Coronary artery (tissue), 2 donors: ENCODE data around the gene EN2.

Experiments used
- DNase-seq: peaks from one replicate; pipeline ENCODE4 v3.0.0-alpha.2; 2017; ENCODE audit warnings: low spot score
- H3K27ac ChIP-seq, 2 donors: fragments of 200-600 bp; sonication (generic); one replicate each; pipeline ENCODE4 v1.5.1; 2016 to 2019
- H3K4me3 ChIP-seq: fragments of 200-600 bp; sonication (generic); 2 replicates; pipeline ENCODE4 v1.5.1; 2016; ENCODE audit warnings: mild to moderate bottlenecking, moderate library complexity
- TF ChIP-seq, protein P1 (sequence below): fragments of 200-600 bp; sonication (generic); IDR thresholded peaks from one replicate; pipeline ENCODE4 v1.5.1; 2019; ENCODE audit warnings: antibody characterized with exemption

EN2 gene

DNA sequence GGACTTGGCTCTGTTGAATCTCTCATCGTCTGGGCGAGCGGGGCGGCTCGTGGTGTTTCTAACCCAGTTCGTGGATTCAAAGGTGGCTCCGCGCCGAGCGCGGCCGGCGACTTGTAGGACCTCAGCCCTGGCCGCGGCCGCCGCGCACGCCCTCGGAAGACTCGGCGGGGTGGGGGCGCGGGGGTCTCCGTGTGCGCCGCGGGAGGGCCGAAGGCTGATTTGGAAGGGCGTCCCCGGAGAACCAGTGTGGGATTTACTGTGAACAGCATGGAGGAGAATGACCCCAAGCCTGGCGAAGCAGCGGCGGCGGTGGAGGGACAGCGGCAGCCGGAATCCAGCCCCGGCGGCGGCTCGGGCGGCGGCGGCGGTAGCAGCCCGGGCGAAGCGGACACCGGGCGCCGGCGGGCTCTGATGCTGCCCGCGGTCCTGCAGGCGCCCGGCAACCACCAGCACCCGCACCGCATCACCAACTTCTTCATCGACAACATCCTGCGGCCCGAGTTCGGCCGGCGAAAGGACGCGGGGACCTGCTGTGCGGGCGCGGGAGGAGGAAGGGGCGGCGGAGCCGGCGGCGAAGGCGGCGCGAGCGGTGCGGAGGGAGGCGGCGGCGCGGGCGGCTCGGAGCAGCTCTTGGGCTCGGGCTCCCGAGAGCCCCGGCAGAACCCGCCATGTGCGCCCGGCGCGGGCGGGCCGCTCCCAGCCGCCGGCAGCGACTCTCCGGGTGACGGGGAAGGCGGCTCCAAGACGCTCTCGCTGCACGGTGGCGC, at the start of gene EN2:
Gene EN2, plus strand, starts transcription at position 19 of the 767 bp plus-strand sequence. Its CDS starts 249 bp downstream, at position 268.
- DNase-seq, result no peak
- TF ChIP-seq, protein P1, sequence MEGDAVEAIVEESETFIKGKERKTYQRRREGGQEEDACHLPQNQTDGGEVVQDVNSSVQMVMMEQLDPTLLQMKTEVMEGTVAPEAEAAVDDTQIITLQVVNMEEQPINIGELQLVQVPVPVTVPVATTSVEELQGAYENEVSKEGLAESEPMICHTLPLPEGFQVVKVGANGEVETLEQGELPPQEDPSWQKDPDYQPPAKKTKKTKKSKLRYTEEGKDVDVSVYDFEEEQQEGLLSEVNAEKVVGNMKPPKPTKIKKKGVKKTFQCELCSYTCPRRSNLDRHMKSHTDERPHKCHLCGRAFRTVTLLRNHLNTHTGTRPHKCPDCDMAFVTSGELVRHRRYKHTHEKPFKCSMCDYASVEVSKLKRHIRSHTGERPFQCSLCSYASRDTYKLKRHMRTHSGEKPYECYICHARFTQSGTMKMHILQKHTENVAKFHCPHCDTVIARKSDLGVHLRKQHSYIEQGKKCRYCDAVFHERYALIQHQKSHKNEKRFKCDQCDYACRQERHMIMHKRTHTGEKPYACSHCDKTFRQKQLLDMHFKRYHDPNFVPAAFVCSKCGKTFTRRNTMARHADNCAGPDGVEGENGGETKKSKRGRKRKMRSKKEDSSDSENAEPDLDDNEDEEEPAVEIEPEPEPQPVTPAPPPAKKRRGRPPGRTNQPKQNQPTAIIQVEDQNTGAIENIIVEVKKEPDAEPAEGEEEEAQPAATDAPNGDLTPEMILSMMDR, result no peak

DNA sequence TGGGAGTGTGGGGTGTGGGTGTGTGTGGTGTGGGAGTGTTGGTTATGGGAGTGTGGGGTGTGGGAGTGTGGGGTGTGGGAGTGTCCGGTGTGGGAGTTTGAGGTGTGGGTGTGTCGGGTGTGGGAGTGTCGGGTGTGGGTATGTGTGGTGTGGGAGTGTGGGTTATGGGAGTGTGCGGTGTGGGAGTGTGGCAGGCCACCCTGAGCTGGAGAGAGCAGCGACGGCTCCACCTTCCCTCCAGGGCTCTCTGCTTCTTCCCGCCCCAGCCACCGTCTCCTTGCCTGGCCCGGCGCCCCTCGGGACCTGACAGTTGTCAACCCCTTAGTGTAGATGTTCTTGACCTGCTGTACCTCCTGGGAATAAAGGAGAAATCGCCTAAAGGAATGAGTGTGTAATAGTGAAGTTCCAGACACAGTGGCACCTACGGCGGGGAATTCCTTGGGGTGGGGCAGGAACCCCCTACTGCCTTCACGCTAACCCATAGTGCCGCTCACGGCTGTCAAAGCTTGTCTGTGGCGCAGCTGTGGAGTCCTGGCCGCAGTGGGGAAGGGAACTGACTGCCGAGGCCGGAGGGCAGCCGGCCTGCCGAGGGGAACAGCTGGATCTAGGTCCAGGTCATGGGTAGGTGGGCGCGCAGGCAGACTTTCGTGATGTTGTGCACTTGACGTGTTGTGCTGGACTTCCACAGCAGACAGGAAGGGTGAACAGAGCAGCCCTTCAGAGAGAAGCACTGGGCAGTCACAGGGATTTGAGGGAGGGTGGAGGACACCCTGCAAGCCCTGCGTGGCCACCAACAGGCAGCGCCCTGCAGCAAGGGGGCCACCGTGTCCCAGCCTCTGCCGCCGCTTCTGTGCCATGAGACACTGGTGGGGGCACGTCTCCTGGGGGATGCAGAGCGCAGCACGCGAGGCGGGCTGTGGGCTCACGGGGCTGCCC, 49.0 kb upstream of the EN2 start:
- H3K4me3 ChIP-seq, result no peak overlapping the region
- TF ChIP-seq, protein P1, result no peak
- H3K27ac ChIP-seq, result no peak overlapping the region
- no peak for DNase-seq

More for the DNA sequence above, at the start of gene EN2:
- peak within 1 kb of the TSS; percentile 70 for H3K4me3 ChIP-seq
- H3K27ac ChIP-seq, result no peak within 1 kb of the TSS

DNA sequence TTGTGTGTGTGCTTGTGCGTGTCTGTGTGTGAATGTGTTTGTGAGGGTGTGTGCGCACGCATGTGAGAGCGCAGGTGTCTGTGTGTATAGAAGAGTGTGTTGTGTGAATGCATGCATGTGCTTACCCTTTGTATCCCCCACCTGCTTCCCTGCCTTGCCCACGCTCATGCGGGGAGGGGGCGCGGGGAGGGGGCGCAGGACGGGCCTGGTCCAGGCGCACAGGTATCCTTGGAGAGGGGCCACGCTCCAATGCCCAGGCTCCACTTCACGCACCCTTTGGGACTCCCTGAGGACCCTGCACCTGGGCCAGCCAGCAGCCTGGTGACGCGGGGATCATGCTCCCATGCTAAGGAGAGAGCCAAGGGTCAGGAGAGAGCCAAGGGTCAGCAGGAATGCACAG, 47.9 kb upstream of the EN2 start:
- no peak for DNase-seq
- TF ChIP-seq, protein P1, result no peak

DNA sequence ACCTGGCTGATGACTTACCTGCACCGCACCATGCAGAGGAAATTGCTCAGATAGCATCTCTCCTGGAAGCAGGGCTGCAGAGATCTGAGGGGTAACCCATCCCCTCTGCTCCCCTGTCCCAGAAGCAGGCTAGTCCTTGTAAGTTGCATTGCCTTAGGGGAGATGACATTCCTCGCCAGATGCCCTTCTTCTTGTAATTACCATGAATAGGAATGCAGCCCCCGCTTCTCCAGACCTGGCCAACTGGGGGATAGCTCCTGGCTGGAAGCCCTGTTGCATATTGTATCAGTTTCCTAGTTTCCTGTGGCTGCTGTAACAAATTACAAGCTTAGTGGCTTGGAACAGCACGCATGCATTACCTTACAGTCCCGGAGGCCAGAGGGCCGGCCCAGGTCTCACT, 47.5 kb upstream of the EN2 start:
- TF ChIP-seq, protein P1, result no peak
- no peak overlapping the region for H3K27ac ChIP-seq
- H3K4me3 ChIP-seq, result no peak overlapping the region
- no peak for DNase-seq

More for the DNA sequence above, 47.9 kb upstream of the EN2 start:
- no peak overlapping the region for H3K4me3 ChIP-seq
- H3K27ac ChIP-seq, result no peak overlapping the region

DNA sequence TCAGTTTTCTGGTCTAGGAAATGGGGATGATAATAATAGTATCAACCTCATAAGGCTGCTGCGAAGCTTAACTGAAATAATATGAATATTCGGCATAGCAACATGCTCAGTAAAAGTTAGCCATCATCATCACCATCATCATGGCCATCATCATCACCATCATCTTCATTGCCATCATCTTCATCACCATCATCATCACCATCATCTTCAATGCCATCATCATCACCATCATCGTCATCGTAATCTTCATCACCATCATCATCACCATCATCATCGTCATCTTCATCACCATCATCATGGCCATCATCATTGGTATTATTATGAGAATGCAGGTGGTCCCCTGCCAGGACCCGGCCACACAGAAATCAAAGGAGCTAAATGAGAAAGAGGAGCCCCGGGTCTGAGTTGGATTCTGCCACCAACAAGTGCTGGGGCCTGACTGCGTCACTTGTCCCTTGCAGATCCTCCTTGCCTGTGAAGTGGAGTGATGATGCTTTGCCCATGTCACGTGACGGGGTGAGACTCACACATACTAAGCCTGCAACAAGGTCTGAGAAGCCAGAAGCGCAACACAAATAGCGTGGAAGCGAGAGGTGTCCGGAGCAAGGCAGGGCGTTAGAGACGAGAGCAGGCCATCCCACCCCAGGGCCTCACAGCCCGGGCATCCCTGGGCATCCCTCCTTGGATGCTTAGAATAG, 46.1 kb upstream of the EN2 start:
- Histone ChIP-seq H3K4me3 (no peak overlapping the region), H3K27ac (no peak overlapping the region)
- TF ChIP-seq, protein P1, result no peak
- DNase-seq, result no peak

DNA sequence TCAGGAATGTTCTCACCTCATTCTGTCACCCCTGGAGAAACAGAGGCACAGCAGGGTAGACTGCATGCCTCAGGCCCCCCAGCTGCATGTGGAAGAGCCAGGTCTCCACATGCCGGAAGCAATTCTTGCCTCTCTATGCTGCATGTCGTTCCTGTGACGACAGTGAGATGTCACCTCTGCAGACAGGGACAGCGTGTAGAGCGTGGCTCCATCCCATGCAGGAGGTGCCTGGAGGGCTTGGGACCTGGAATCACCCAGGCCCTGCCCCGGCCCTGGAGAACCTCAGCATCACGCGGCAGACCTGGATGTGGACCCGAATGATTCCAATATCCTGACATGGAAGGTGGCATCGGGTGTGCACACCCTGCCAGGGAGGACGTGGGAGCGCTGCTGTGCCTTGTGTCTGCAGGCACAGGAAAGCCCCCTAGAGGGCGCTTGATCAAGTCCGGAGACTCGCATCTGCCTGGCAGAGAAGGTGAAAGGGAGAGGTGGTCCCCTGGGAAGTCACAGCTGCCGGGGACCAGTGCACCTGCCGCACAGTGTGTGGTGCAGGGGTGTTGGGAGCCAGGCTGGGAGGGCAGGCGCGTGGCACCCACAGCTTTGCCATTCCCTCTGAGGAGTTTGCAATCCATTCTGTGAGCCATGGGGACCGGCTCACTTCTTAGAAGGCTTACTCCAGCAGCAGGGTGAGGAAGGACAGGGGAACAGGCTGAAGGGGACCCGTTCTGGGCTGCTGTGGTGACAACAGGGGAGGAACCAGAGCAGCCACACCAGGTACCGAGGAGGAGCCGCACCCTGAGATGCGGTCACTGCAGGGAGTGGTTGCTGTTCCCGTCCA, 45.3 kb upstream of the EN2 start:
- no peak overlapping the region for H3K4me3 ChIP-seq
- no peak overlapping the region for H3K27ac ChIP-seq
- DNase-seq, result no peak
- TF ChIP-seq, protein P1, result no peak
